ENCODE data around the gene TMEM243. TPM values are rescaled to one million over a fixed set of nuclear protein-coding genes. Genes with fewer than 3 reads are reported as not detected.

Gene TMEM243
- total and polyA plus RNA-seq, 2 of the 13 experiments (the other 11 are each of a cell fraction or from before 2014, with no cell fraction given) = 25.1 to 31.2 TPM

DNA sequence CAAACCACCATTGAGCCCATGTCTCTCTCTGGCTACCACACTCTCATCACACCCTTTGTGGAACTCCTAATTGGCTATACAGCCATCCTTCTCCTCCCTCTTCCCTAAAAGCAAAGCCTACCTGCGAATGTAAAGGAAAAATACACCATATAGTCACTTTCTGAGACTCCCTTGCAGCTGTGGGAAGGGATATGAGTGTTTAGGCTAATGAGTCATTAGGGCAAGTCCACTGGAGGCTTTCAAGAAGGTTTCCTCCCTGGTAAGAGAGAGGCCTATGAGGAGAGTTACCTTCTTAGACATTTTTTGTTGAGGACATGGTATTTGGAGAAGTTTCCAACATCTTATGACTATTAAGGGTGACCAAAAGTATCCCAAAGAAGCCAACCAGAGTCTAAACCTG lies 4.1 kb upstream of the TMEM243 start:
- ATAC-seq (no peak), DNase-seq (ENCODE audit: low spot score) (no peak)
- CTCF ChIA-PET (ENCODE audit: low intra/inter-chr PET ratio, low total read pairs) = no interaction called here
- TF ChIP-seq ZNF496 (CRISPR knock-in tag; IDR thresholded peaks at IDR 0.05; ENCODE audit: insufficient replicate concordance) (no peak), TEAD3 (CRISPR knock-in tag; optimal IDR thresholded peaks at IDR 0.05; ENCODE audit: borderline replicate concordance) (no peak), ISX (CRISPR knock-in tag; conservative IDR thresholded peaks at IDR 0.05) (no peak), IKZF4 (CRISPR knock-in tag; IDR thresholded peaks at IDR 0.05; ENCODE audit: borderline replicate concordance, low read depth, not compliant biosample characterization) (no peak), ZNF546 (CRISPR knock-in tag; conservative IDR thresholded peaks at IDR 0.05) (no peak), IRX3 (CRISPR knock-in tag; IDR thresholded peaks at IDR 0.05; ENCODE audit: borderline replicate concordance, low read depth) (no peak), ZNF782 (CRISPR knock-in tag; IDR thresholded peaks at IDR 0.05; ENCODE audit: borderline replicate concordance) (no peak)
- TF ChIP-seq, protein P1, sequence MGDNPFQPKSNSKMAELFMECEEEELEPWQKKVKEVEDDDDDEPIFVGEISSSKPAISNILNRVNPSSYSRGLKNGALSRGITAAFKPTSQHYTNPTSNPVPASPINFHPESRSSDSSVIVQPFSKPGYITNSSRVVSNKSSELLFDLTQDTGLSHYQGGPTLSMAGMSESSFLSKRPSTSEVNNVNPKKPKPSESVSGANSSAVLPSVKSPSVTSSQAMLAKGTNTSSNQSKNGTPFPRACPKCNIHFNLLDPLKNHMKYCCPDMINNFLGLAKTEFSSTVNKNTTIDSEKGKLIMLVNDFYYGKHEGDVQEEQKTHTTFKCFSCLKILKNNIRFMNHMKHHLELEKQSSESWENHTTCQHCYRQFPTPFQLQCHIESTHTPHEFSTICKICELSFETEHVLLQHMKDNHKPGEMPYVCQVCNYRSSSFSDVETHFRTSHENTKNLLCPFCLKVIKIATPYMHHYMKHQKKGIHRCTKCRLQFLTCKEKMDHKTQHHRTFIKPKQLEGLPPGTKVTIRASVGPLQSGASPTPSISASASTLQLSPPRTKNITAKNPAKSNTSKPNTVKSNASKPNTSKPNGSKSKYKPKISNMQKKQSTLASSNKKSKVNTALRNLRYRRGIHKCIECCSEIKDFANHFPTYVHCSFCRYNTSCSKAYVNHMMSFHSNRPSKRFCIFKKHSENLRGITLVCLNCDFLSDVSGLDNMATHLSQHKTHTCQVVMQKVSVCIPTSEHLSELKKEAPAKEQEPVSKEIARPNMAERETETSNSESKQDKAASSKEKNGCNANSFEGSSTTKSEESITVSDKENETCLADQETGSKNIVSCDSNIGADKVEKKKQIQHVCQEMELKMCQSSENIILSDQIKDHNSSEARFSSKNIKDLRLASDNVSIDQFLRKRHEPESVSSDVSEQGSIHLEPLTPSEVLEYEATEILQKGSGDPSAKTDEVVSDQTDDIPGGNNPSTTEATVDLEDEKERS (CRISPR knock-in tag; IDR thresholded peaks at IDR 0.05) = no peak
- TF ChIP-seq, protein P2, sequence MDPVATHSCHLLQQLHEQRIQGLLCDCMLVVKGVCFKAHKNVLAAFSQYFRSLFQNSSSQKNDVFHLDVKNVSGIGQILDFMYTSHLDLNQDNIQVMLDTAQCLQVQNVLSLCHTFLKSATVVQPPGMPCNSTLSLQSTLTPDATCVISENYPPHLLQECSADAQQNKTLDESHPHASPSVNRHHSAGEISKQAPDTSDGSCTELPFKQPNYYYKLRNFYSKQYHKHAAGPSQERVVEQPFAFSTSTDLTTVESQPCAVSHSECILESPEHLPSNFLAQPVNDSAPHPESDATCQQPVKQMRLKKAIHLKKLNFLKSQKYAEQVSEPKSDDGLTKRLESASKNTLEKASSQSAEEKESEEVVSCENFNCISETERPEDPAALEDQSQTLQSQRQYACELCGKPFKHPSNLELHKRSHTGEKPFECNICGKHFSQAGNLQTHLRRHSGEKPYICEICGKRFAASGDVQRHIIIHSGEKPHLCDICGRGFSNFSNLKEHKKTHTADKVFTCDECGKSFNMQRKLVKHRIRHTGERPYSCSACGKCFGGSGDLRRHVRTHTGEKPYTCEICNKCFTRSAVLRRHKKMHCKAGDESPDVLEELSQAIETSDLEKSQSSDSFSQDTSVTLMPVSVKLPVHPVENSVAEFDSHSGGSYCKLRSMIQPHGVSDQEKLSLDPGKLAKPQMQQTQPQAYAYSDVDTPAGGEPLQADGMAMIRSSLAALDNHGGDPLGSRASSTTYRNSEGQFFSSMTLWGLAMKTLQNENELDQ (CRISPR knock-in tag; IDR thresholded peaks at IDR 0.05; ENCODE audit: borderline replicate concordance) = no peak
- TF ChIP-seq, protein P3, sequence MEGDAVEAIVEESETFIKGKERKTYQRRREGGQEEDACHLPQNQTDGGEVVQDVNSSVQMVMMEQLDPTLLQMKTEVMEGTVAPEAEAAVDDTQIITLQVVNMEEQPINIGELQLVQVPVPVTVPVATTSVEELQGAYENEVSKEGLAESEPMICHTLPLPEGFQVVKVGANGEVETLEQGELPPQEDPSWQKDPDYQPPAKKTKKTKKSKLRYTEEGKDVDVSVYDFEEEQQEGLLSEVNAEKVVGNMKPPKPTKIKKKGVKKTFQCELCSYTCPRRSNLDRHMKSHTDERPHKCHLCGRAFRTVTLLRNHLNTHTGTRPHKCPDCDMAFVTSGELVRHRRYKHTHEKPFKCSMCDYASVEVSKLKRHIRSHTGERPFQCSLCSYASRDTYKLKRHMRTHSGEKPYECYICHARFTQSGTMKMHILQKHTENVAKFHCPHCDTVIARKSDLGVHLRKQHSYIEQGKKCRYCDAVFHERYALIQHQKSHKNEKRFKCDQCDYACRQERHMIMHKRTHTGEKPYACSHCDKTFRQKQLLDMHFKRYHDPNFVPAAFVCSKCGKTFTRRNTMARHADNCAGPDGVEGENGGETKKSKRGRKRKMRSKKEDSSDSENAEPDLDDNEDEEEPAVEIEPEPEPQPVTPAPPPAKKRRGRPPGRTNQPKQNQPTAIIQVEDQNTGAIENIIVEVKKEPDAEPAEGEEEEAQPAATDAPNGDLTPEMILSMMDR (CRISPR knock-in tag; IDR thresholded peaks at IDR 0.05) = no peak
- TF ChIP-seq, protein P4, sequence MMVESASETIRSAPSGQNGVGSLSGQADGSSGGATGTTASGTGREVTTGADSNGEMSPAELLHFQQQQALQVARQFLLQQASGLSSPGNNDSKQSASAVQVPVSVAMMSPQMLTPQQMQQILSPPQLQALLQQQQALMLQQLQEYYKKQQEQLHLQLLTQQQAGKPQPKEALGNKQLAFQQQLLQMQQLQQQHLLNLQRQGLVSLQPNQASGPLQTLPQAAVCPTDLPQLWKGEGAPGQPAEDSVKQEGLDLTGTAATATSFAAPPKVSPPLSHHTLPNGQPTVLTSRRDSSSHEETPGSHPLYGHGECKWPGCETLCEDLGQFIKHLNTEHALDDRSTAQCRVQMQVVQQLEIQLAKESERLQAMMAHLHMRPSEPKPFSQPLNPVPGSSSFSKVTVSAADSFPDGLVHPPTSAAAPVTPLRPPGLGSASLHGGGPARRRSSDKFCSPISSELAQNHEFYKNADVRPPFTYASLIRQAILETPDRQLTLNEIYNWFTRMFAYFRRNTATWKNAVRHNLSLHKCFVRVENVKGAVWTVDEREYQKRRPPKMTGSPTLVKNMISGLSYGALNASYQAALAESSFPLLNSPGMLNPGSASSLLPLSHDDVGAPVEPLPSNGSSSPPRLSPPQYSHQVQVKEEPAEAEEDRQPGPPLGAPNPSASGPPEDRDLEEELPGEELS (CRISPR knock-in tag; IDR thresholded peaks at IDR 0.05) = no peak
- TF ChIP-seq, protein P5, sequence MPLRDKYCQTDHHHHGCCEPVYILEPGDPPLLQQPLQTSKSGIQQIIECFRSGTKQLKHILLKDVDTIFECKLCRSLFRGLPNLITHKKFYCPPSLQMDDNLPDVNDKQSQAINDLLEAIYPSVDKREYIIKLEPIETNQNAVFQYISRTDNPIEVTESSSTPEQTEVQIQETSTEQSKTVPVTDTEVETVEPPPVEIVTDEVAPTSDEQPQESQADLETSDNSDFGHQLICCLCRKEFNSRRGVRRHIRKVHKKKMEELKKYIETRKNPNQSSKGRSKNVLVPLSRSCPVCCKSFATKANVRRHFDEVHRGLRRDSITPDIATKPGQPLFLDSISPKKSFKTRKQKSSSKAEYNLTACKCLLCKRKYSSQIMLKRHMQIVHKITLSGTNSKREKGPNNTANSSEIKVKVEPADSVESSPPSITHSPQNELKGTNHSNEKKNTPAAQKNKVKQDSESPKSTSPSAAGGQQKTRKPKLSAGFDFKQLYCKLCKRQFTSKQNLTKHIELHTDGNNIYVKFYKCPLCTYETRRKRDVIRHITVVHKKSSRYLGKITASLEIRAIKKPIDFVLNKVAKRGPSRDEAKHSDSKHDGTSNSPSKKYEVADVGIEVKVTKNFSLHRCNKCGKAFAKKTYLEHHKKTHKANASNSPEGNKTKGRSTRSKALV (CRISPR knock-in tag; IDR thresholded peaks at IDR 0.05) = no peak

More for the DNA sequence above, 4.1 kb upstream of the TMEM243 start:
- H2AFZ ChIP-seq (ENCODE audit: low read length) = no peak overlapping the region
- H3K4me2 ChIP-seq (ENCODE audit: low read depth, low read length) = no peak overlapping the region
- H3K27me3 ChIP-seq (ENCODE audit: control insufficient read depth in 1 of 2, insufficient read depth in 2 of 2, low read length in 2 of 2) = peaks cover 0 to 20% of the 10 kb centered on the region in 2 experiments; a peak in 2 of 5 replicates
- H3K36me3 ChIP-seq (replicated peaks in 1 of 2; ENCODE audit: control insufficient read depth in 1 of 2, insufficient read depth in 2 of 2, low read length in 2 of 2) = no peaks in the 10 kb centered on the region
- POLR2A ChIA-PET = no interaction called here
- H4K20me1 ChIP-seq (ENCODE audit: insufficient read depth, low read length) = no peaks in the 10 kb centered on the region
- no TSS peak for BruUV-seq (replicated peaks)
- peaks cover 5% of the 10 kb centered on the region for H3K79me2 ChIP-seq (ENCODE audit: insufficient read depth, low read length)
- peaks cover 16% of the 10 kb centered on the region for H3K4me1 ChIP-seq (ENCODE audit: insufficient read depth, low read length)
- 0% methylated on average over 1 of the region's 1 CpG for WGBS (ENCODE audit: low lambda C conversion rate)
- no peak overlapping the region for H3K27ac ChIP-seq (ENCODE audit: extremely low read length, insufficient read depth, low read length)
- H3K4me3 ChIP-seq (replicated peaks in 1 of 3; ENCODE audit: insufficient read depth in 1 of 3, low read depth in 2 of 3, low read length in 3 of 3) = no peak overlapping the region
- no peak for FAIRE-seq
- no peaks in the 10 kb centered on the region for H3K9me3 ChIP-seq (ENCODE audit: low read length)
- in situ Hi-C loops (cut with HindIII; ENCODE audit: extremely low pct_ligation_motif_present, low pct_unique_long_range_greater_than_20kb) (no loop called here), intact Hi-C loops (cut with micrococcal nuclease; ENCODE audit: unreplicated experiment) (loop anchor here (5.0 kb wide), 1 partner anchor 376 kb away; no protein-coding TSS in a partner anchor)
- H3K9ac ChIP-seq (ENCODE audit: insufficient read depth, low read depth, low read length) = no peak overlapping the region
